Stimulated activated naive CD8-positive, alpha-beta T cell treated with anti-CD3 and anti-CD28 coated beads, Interleukin-15, Interleukin-2, amounts not matched to agents 100 ng/mL and 50 ng/mL, for 24 hours (primary cell): ENCODE results near the gene PLEKHO2.

Source experiments
- H3K27ac Mint-ChIP-seq: one replicate; pipeline ENCODE4 v1.8.0; 2021; ENCODE audit warnings: mild to moderate bottlenecking, mixed read lengths
- H3K27me3 Mint-ChIP-seq: one replicate; pipeline ENCODE4 v1.8.0; 2021; ENCODE audit warnings: mixed read lengths
- H3K36me3 Mint-ChIP-seq: one replicate; pipeline ENCODE4 v1.8.0; 2021; ENCODE audit warnings: low read depth, mixed read lengths
- H3K4me1 Mint-ChIP-seq: one replicate; pipeline ENCODE4 v1.8.0; 2021; ENCODE audit warnings: low read depth, mixed read lengths
- H3K4me3 Mint-ChIP-seq: one replicate; pipeline ENCODE4 v1.8.0; 2021; ENCODE audit warnings: mild to moderate bottlenecking, mixed read lengths
- H3K9me3 Mint-ChIP-seq: one replicate; pipeline ENCODE4 v1.8.0; 2021; ENCODE audit warnings: mixed read lengths

PLEKHO2 gene

DNA sequence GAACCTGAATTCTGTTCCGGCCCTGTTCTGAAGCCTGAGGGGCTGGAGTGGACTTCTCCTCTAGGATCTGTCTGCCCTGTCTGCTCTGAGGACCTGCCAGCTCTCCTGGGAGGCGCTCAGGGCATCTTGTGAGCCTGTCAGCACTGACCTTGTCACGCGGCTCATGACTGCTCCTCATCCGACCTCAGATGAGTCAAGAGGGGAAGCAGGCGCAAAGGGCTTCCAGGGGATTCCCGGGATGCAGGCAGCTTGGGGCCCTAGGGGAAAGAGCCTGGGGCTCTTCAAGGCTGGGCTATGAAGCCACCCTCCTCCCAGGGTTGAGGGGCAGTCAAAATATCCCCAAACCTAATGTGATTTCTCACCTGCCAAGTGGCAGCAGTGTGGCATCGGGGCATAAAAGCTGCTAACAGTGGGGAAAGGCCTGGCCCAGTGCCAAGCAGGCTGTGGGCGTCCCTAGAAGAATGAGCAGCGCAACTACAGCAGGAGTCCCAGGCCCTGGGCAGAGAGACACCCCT, 42.3 kb downstream of the PLEKHO2 start:
- Mint-ChIP-seq H3K4me3 (peak overlapping the region; percentile 68), H3K27me3 (no peaks in the 10 kb centered on the region)

DNA sequence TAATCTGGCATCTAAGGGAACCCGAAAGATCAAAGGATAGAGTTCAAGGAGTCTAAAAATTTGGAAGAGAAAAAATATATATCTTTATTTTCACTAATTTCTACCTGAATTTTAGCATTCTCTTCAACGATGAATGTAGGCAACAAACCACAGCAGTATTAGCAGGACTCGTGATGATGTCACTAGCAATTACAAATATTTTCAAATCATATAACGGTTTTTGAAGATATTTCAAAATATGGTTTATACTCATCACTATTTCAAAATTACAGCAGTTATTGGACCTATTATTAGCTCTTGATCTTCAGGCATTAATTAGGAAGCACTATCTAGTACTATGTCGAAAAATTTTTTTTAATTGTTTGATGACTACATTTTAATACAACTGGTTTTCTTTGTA, 43.0 kb downstream of the PLEKHO2 start:
- Mint-ChIP-seq H3K27me3 (no peaks in the 10 kb centered on the region), H3K4me3 (no peak overlapping the region)

More for the DNA sequence above, 42.3 kb downstream of the PLEKHO2 start:
- Mint-ChIP-seq H3K27ac (peak overlapping the region; percentile 86), H3K36me3 (no peaks in the 10 kb centered on the region), H3K4me1 (peaks cover 33% of the 10 kb centered on the region), H3K9me3 (no peaks in the 10 kb centered on the region)

GRCh38 chr15:64888336-64888735, 46.6 kb downstream of the PLEKHO2 start:
- no peaks in the 10 kb centered on the region for H3K9me3 Mint-ChIP-seq
- H3K36me3 Mint-ChIP-seq: no peaks in the 10 kb centered on the region
- no peak overlapping the region for H3K4me3 Mint-ChIP-seq
- peaks cover 42% of the 10 kb centered on the region for H3K4me1 Mint-ChIP-seq
- H3K27me3 Mint-ChIP-seq: no peaks in the 10 kb centered on the region
- H3K27ac Mint-ChIP-seq: no peak overlapping the region

More for the DNA sequence above, 43.0 kb downstream of the PLEKHO2 start:
- no peaks in the 10 kb centered on the region for H3K36me3 Mint-ChIP-seq
- H3K4me1 Mint-ChIP-seq: peaks cover 33% of the 10 kb centered on the region
- H3K9me3 Mint-ChIP-seq: no peaks in the 10 kb centered on the region
- H3K27ac Mint-ChIP-seq: no peak overlapping the region

- H3K4me1 Mint-ChIP-seq: peaks cover 56% of the 10 kb centered on the region
- no peaks in the 10 kb centered on the region for H3K9me3 Mint-ChIP-seq
These were observed 49.8 kb downstream of the PLEKHO2 start for GRCh38 chr15:64891561-64891960.

DNA sequence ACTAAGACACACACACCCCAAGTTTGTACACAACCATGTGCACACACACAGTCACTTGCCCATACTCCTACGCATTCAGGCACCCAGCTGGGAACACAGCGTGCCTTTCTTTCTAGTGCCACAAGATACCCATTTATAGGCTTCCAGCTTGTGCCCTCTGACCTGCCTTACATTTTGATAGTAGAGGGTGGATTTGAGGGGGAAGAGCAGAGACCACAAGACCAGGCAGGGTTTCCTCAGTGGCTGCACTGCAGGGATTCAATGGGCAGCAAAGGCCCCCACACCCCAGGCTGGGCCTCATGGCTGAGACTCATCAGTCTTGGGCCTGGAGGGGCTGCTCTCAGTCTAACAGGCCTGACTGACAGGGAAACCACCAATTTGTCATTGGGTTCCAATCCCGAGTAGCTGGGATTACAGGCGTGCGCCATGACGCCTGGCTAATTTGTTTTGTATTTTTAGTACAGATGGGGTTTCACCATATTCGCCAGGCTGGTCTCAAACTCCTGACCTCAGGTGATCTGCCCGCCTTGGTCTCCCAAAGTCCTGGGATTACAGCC, 51.2 kb downstream of the PLEKHO2 start:
- Mint-ChIP-seq H3K9me3 (no peaks in the 10 kb centered on the region), H3K36me3 (no peaks in the 10 kb centered on the region), H3K4me3 (peak overlapping the region; percentile 93), H3K27me3 (no peaks in the 10 kb centered on the region), H3K4me1 (peaks cover 61% of the 10 kb centered on the region), H3K27ac (peak overlapping the region; percentile 99)

More at GRCh38 chr15:64891561-64891960, 49.8 kb downstream of the PLEKHO2 start:
- H3K27me3 Mint-ChIP-seq: no peaks in the 10 kb centered on the region
- H3K36me3 Mint-ChIP-seq: no peaks in the 10 kb centered on the region
- H3K4me3 Mint-ChIP-seq: no peak overlapping the region
- H3K27ac Mint-ChIP-seq: peak overlapping the region; percentile 99

DNA sequence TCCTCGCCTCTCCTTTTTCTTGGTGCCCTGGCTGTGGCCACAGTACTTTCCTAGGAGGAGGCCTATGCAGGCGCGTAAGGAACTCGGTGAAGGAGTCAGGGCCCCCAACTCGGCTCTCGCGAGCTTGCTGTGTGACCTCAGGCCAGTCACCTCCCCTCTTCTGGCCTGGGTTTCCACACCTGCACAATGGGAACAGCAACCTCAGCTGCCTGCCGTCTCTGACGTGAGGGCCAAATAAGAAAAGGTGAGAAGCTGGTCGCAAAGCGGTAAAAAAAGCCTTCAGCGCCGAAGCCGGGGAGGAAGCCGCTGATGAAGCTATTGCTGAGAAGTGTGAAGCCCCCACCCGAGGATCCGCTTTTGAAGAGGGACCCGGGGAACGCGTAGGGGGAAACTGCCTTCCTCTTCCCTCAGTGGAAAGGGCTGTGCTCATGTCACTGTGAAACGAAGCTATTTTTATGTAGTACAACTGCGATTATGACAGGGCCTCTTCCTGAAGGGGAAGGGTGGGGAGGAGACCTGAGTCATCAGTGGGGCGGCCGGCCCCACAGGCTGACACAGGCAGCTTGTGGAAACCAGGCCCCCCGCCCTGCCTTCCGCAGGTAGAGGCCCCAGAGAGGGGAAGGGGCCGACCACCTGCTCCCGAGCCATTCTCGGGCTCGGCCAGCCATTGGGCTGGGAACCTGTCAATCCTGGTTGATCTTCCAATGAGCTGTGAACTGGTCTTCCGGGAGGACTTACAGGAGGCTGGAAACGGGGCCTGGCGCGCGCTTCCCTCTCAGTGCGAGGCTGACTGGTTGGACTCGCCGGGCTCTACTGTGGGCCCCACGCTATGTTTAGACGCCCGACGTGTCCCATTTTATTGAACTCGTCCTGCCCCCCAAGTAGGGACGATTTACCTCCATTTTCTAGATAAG, 52.0 kb downstream of the PLEKHO2 start:
- H3K9me3 Mint-ChIP-seq: no peaks in the 10 kb centered on the region
- no peaks in the 10 kb centered on the region for H3K27me3 Mint-ChIP-seq
- H3K4me1 Mint-ChIP-seq: peaks cover 61% of the 10 kb centered on the region
- peak overlapping the region; percentile 99 for H3K27ac Mint-ChIP-seq
- H3K4me3 Mint-ChIP-seq: peak overlapping the region; percentile 93
- no peaks in the 10 kb centered on the region for H3K36me3 Mint-ChIP-seq

- Mint-ChIP-seq H3K27me3 (no peaks in the 10 kb centered on the region), H3K4me3 (peak overlapping the region; percentile 93), H3K36me3 (peaks cover 4% of the 10 kb centered on the region), H3K4me1 (peaks cover 61% of the 10 kb centered on the region), H3K27ac (peak overlapping the region; percentile 99), H3K9me3 (no peaks in the 10 kb centered on the region)
These were observed 52.8 kb downstream of the PLEKHO2 start for GRCh38 chr15:64894395-64895056.

DNA sequence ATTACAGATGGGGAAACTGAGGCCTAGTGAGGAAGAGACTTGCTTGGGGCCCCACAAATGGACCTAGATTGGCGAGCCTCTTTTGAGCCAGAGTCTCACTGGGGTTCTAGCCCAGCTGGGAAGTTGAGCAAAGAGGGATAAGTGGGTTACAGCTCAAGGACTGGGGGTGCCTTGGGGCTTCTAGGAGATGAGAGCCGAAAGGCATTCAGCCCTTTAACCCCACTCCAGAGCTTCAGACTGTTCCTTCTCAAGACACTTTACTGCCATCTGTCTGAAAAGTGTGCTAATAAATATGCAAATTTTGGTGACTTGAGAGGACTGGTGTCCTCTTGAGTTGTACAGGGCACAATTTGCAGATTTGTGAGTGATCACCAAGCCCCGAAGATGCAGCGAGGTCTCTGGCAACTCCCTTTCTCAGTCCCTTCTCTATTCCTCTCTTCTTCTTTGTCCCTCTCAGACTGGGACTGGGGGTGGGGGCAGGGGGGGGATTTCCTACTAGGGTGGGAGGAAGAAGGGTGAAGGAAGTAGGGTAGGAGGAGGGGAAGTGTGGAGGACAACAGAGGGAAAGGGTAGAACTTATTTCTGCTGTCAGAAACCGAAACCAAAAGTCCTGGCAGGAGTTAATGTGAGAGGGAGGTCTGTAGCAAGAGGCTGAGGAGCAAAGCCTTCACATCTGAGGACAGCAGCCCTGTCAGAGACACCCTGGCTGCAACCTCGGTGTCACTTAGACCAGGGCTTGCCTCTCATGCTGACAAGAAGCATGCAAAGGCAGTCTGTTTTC, 53.8 kb downstream of the PLEKHO2 start:
- H3K27ac Mint-ChIP-seq: peak overlapping the region; percentile 99
- peaks cover 61% of the 10 kb centered on the region for H3K4me1 Mint-ChIP-seq
- peak overlapping the region; percentile 93 for H3K4me3 Mint-ChIP-seq
- no peaks in the 10 kb centered on the region for H3K9me3 Mint-ChIP-seq
- no peaks in the 10 kb centered on the region for H3K27me3 Mint-ChIP-seq
- H3K36me3 Mint-ChIP-seq: peaks cover 5% of the 10 kb centered on the region

DNA sequence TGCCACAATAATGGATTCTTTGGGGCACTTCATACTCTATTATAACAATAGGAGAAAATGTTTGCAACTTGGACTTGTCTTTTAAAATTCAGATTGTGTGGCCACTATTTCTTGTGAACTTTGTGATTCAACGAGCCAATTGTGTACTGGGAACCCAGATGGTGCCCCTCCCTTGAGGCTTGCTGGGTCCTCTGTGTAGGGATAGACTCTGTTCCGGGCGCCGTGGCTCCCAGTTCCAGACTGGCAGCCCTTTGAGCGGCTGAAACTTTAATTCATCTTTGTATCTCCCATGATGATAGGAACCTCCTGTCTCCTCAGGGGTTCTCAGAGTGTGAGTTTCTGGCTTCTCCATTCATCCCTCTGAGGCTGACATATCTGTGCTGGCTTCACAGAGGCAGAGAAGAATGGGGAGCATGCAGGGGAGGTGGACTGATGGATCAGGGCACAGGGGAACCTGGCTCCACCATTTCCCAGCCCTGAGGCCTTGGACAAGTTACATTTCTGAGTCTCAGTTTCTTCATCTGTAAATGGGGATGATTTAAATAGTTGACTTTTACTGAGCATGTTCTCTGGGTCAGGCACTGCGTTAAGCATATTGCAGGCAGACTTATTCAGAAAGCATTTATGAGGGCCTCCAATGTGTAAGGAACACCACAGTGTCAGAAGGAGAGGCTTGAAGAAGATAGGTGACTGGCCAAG, 54.8 kb downstream of the PLEKHO2 start:
- Mint-ChIP-seq H3K4me3 (peak overlapping the region; percentile 93), H3K36me3 (peaks cover 11% of the 10 kb centered on the region), H3K27me3 (no peaks in the 10 kb centered on the region), H3K27ac (peak overlapping the region; percentile 99), H3K9me3 (peaks cover 7% of the 10 kb centered on the region), H3K4me1 (peaks cover 53% of the 10 kb centered on the region)

DNA sequence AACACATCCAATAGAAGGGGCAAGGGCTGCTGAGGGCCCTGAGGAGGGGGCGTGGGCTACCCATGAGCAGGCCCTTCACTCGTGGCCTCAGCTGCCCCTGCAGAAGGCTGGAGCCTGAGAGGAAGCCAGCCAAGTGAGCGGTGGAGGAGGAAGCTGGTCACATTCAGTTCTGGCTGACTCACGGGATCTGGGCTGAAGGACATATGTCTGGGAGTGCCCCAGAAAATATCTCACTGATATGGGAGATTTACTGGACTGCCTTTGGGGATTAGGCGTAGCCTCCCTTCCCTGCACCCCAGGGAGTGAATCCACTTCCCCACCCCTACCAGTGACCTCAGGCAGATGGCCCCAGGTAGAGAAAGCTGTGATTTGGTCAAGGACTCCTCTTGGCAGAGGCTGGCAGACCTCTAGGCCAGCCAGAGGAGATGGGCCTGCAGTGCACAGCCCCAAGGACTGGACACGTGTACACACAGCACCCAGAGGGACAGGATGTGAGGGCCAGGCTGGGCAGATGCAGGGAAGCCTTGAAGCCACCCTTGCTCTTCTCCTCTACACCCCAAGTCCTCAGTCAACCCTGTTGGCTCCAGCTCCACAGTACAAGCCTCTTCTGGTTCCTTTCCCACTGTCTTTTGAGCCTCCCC, 55.8 kb downstream of the PLEKHO2 start:
- Mint-ChIP-seq H3K27ac (peak overlapping the region; percentile 99), H3K9me3 (peaks cover 7% of the 10 kb centered on the region), H3K36me3 (peaks cover 11% of the 10 kb centered on the region), H3K27me3 (no peaks in the 10 kb centered on the region), H3K4me3 (no peak overlapping the region), H3K4me1 (peaks cover 52% of the 10 kb centered on the region)

- Mint-ChIP-seq H3K9me3 (peaks cover 7% of the 10 kb centered on the region), H3K27ac (no peak overlapping the region), H3K4me3 (no peak overlapping the region), H3K4me1 (peaks cover 52% of the 10 kb centered on the region), H3K36me3 (peaks cover 11% of the 10 kb centered on the region), H3K27me3 (no peaks in the 10 kb centered on the region)
These were observed 56.7 kb downstream of the PLEKHO2 start for GRCh38 chr15:64898406-64898805.

GRCh38 chr15:64901141-64901540, 59.4 kb downstream of the PLEKHO2 start:
- Mint-ChIP-seq H3K9me3 (peaks cover 7% of the 10 kb centered on the region), H3K4me1 (peaks cover 44% of the 10 kb centered on the region), H3K27ac (no peak overlapping the region), H3K27me3 (no peaks in the 10 kb centered on the region), H3K36me3 (peaks cover 11% of the 10 kb centered on the region), H3K4me3 (no peak overlapping the region)

GRCh38 chr15:64901914-64902313, 60.2 kb downstream of the PLEKHO2 start:
- Mint-ChIP-seq H3K27me3 (no peaks in the 10 kb centered on the region), H3K36me3 (peaks cover 11% of the 10 kb centered on the region), H3K9me3 (peaks cover 7% of the 10 kb centered on the region), H3K4me3 (no peak overlapping the region), H3K4me1 (peaks cover 36% of the 10 kb centered on the region), H3K27ac (no peak overlapping the region)
